ENCODE results near the gene UCN2.

UCN2 gene

DNA sequence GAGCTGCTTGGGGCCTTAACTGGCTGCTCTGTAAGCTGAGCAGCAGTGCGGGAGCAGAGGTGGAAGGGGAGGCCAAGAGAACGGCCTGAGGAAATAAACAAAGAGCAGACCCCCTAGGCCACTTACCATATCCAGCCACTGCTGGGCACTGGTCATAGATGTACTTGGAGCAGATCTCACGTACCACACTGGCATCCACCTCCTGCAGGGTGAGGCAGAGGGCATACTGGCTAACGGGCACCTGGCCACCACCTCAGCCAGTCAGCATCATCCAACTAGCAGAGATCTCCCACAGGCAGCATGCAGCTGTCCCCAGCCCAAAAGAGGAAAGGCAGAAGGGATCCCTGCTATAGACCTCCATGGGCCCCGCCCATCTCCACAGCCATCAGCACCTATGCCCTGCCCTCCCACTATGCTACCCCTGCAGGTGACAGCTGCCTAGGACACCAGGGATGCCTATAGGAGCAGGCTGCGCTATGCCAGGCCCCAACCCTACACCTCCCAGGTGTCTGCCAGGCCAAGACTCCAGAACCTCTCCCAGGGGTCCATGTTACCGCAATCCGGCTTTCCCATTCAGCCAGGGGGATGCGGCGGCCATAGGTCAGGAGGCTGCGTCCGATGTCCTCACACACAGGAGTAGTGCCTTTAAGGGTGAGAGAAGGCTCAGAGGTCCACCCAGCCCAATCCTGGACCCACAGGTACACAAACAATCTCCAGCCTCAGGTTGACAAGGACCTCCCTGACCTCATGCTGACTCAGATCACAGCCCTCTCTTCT, 36.1 kb upstream of the UCN2 start:
- DNase-seq (ENCODE audit: low read depth): no peak
- TF ChIP-seq, protein P1, sequence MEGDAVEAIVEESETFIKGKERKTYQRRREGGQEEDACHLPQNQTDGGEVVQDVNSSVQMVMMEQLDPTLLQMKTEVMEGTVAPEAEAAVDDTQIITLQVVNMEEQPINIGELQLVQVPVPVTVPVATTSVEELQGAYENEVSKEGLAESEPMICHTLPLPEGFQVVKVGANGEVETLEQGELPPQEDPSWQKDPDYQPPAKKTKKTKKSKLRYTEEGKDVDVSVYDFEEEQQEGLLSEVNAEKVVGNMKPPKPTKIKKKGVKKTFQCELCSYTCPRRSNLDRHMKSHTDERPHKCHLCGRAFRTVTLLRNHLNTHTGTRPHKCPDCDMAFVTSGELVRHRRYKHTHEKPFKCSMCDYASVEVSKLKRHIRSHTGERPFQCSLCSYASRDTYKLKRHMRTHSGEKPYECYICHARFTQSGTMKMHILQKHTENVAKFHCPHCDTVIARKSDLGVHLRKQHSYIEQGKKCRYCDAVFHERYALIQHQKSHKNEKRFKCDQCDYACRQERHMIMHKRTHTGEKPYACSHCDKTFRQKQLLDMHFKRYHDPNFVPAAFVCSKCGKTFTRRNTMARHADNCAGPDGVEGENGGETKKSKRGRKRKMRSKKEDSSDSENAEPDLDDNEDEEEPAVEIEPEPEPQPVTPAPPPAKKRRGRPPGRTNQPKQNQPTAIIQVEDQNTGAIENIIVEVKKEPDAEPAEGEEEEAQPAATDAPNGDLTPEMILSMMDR (IDR thresholded peaks at IDR 0.05; ENCODE audit: low read depth, low read length, missing control alignments): no peak
- H3K4me3 ChIP-seq (ENCODE audit: low read depth, low read length): no peak overlapping the region

DNA sequence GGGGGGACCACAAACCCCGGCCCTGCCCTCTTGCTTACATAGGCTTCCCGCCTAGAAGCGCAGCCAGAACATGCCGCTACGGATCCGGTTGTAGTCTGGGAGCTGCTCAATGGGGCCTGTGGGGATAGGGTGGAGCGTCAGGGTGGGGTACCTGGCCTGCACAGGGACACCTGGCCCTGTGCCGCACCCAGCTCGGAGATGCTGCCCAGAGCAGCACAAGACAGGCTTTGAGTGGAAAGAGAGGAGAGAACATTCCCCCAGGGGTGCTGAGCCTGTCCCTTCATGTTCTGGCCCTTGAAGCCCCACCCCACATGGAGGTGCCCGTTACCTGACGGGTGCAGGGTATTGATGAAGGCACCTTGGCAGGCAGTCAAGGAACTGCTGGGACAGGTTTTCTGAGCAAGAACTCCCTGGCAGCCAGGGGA, 35.5 kb upstream of the UCN2 start:
- TF ChIP-seq, protein P1 (IDR thresholded peaks at IDR 0.05; ENCODE audit: low read depth, low read length, missing control alignments): no peak
- no peak overlapping the region for H3K4me3 ChIP-seq (ENCODE audit: low read depth, low read length)
- DNase-seq (ENCODE audit: low read depth): no peak

DNA sequence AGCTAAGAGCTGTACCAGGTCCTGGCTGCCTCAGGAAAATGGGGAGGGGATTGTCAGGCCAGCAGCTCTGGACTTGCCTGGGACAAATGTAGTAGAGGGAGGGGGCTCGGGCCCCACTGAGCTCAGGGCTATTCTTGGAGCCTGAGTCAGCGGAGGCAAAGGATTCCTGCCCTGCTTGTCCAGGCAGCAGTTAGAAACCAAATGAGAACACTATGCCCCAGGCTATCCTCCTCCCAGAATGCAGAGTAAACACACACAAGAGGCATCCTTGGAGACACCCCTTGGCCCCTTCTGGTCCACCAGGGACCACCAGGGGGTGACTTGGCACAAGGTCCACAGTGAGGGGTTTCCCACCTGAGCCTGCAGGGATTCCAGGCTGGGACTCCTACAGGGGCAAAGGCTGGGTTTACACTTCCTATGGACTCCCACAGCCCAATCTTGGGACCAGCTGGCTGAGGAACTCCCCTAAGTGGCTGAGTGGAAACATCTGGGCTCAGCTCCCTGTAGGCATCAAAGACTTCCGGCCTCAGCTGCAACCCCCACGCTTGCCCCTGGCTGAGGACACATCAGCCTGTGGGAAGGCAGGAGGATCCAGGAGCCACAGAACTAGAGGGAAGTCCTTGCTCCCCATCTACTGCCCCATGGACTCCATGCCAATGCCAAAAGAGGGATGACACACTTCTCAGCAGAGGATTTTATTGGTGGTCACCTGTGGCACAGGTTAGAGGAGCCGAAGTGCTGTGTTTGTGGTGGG, 34.9 kb upstream of the UCN2 start:
- no peak overlapping the region for H3K4me3 ChIP-seq (ENCODE audit: low read depth, low read length)
- TF ChIP-seq, protein P1 (IDR thresholded peaks at IDR 0.05; ENCODE audit: low read depth, low read length, missing control alignments): no peak
- no peak for DNase-seq (ENCODE audit: low read depth)

DNA sequence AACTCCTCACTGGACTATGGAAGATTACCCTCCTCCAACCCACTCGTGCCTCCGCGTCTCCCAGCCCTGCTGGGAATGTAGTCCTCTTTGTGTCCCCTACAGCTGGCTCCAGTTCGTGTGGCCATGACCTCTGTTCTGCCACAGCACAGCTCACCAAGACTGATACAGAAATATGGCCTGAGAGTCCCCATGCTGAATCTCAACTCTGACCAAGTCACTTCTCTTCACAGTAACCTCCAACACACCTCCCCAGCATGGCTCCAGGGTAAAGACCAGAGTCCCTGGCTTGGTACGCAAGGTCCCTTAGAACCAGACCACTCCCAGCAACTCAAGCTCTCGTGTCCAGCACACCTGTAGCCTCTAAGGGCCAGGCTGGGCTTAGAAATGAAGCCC, 33.8 kb upstream of the UCN2 start:
- TF ChIP-seq, protein P1 (IDR thresholded peaks at IDR 0.05; ENCODE audit: low read depth, low read length, missing control alignments): no peak
- no peak overlapping the region for H3K4me3 ChIP-seq (ENCODE audit: low read depth, low read length)
- no peak for DNase-seq (ENCODE audit: low read depth)

DNA sequence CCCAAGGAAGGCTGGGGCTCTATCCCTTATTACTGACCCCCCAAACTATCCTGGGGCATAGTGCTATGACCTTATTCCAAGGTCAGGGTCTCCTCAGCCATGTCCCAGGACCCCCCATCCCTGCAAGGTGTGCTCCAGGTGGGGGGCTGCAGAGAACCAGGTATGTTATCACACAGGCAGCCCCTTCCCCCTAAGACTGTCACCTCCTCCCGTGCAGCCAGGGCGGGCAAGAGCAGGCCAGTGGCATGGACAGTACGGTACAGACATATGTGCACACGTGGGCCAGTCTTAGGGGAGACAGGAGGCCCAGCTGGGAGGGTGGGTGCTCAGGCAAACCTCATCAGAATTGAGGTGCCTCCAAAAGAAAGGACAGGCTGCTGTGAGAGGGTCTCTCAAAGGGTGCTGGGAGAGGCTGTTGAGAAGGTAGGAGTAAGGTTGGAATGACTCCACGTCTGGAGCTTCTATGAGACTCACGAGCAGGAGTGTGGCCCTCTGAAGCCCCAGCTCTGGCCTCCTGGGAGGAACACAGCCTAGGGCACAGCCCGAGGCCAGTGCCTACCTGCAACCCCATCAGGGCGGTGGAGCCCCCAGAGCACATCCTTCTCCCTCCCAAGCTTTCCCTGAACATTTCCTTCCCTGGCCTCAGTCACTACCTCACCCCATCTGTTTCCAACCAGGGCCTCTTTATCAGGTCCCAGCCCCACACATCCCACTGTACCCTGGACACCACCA, 33.3 kb upstream of the UCN2 start:
- TF ChIP-seq, protein P1 (IDR thresholded peaks at IDR 0.05; ENCODE audit: low read depth, low read length, missing control alignments): no peak
- no peak for DNase-seq (ENCODE audit: low read depth)
- H3K4me3 ChIP-seq (ENCODE audit: low read depth, low read length): no peak overlapping the region

DNA sequence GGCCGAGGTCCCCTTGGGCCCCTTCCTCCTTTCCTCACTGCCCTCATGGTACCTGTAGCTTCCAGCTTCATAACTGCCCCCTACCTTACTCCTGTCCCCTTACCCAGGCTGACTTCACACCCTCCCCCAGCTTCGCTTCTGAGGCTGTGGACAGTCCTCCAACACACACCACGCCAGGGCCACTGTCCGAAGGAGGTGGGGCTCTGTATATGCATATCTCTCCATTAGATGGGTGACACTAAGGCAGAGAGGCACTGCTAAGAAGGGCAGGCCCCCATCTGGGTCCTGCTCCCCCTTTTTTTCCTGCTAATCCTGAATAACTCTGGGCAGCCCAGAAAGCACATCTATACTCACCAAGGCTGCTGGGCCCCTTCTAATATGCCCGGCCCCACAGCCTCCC, 32.6 kb upstream of the UCN2 start:
- H3K4me3 ChIP-seq (ENCODE audit: low read depth, low read length): no peak overlapping the region

More for the DNA sequence above, 32.6 kb upstream of the UCN2 start:
- no peak for DNase-seq (ENCODE audit: low read depth)
- TF ChIP-seq, protein P1 (IDR thresholded peaks at IDR 0.05; ENCODE audit: low read depth, low read length, missing control alignments): no peak
